ENCODE results near the gene CATSPERZ. TPM values are rescaled to one million over a fixed set of nuclear protein-coding genes. Genes with fewer than 3 reads are reported as not detected.

The CATSPERZ gene
- total and polyA plus RNA-seq, 9 of the 15 experiments (the other 6 are each of a cell fraction or from before 2014, with no cell fraction given) = 0.86 to 8.5 (median 3.5) TPM

- TF ChIP-seq PCBP1 (IDR thresholded peaks at IDR 0.05; ENCODE audit: low read depth, low read length, poor library complexity, severe bottlenecking) (no peak), KLF1 (tag; IDR thresholded peaks at IDR 0.05) (no peak), ZFP91 (CRISPR knock-in tag; IDR thresholded peaks at IDR 0.05) (no peak), HNRNPUL1 (IDR thresholded peaks at IDR 0.05; ENCODE audit: low read length) (no peak), TAF1 (IDR thresholded peaks at IDR 0.05; ENCODE audit: control insufficient read depth, extremely low read depth, insufficient read depth, low read length, severe bottlenecking) (no peak), KDM5B (IDR thresholded peaks at IDR 0.05; ENCODE audit: insufficient replicate concordance, low read depth, low read length) (no peak), GATA2 (CRISPR knock-in tag; IDR thresholded peaks at IDR 0.05) (no peak), TOE1 (IDR thresholded peaks at IDR 0.05; ENCODE audit: borderline replicate concordance) (0 out of 2 replicates have a peak, but pooled peaks have one; percentile 22), TOE1 (CRISPR knock-in tag; IDR thresholded peaks at IDR 0.05; ENCODE audit: borderline replicate concordance, low read depth) (no peak), SLC30A9 (CRISPR knock-in tag; IDR thresholded peaks at IDR 0.05) (no peak), ZKSCAN1 (IDR thresholded peaks at IDR 0.05; ENCODE audit: low read depth, low read length) (no peak), TRIM24 (IDR thresholded peaks at IDR 0.05) (no peak), ZNF696 (CRISPR knock-in tag; conservative IDR thresholded peaks at IDR 0.05) (no peak), ZC3H4 (CRISPR knock-in tag; IDR thresholded peaks at IDR 0.05; ENCODE audit: borderline replicate concordance) (no peak), CBX2 (IDR thresholded peaks at IDR 0.05; ENCODE audit: insufficient read depth, low read length, poor library complexity, severe bottlenecking) (no peak), ETS1 (conservative IDR thresholded peaks at IDR 0.05; ENCODE audit: control insufficient read depth, low read depth, low read length) (no peak), ZNF407 (IDR thresholded peaks at IDR 0.05; ENCODE audit: low read depth) (no peak)
These were observed 40.6 kb downstream of the CATSPERZ start (continued) for GRCh38 chr11:64340671-64341335.
